Loucy (cell line): ENCODE results near the gene SGMS2.

Experiments
- H2AFZ ChIP-seq: fragments of 200-600 bp; sonication (generic); 2 replicates; pipeline ENCODE4 v1.6.0; 2016; ENCODE audit warnings: antibody characterized with exemption, mild to moderate bottlenecking, low read length, moderate library complexity
- H3F3A ChIP-seq: fragments of 200-600 bp; 2 replicates; pipeline ENCODE4 v1.6.0; 2016; ENCODE audit warnings: antibody characterized with exemption, low read depth, mild to moderate bottlenecking
- H3K27me3 ChIP-seq: fragments of 200-600 bp; sonication (generic); 2 replicates; pipeline ENCODE4 v1.6.1; 2014; ENCODE audit warnings: low read length, mild to moderate bottlenecking; ENCODE audit not compliant: insufficient read depth, poor library complexity, severe bottlenecking
- H3K36me3 ChIP-seq: fragments of 200-600 bp; sonication (generic); 2 replicates; pipeline ENCODE4 v1.6.1; 2016; ENCODE audit warnings: low read length; ENCODE audit not compliant: insufficient read depth
- H3K4me1 ChIP-seq: fragments of 200-600 bp; sonication (generic); 2 replicates; pipeline ENCODE4 v1.5.1; 2014; ENCODE audit warnings: low read length, mild to moderate bottlenecking; ENCODE audit not compliant: insufficient read depth, poor library complexity, severe bottlenecking
- H3K4me2 ChIP-seq: fragments of 200-600 bp; sonication (generic); 2 replicates; pipeline ENCODE4 v1.6.0; 2014; ENCODE audit warnings: antibody characterized with exemption, low read length, low read depth, mild to moderate bottlenecking; ENCODE audit not compliant: poor library complexity, severe bottlenecking
- H3K4me3 ChIP-seq: fragments of 200-600 bp; sonication (generic); 2 replicates; pipeline ENCODE4 v1.5.1; 2014; ENCODE audit warnings: low read length, mild to moderate bottlenecking, mixed read lengths; ENCODE audit not compliant: poor library complexity, severe bottlenecking
- H3K79me2 ChIP-seq: fragments of 200-600 bp; sonication (generic); 2 replicates; pipeline ENCODE4 v1.6.1; 2014; ENCODE audit warnings: low read length; ENCODE audit not compliant: insufficient read depth
- H3K9ac ChIP-seq: fragments of 200-600 bp; sonication (generic); 2 replicates; pipeline ENCODE4 v1.6.0; 2014; ENCODE audit warnings: mild to moderate bottlenecking, low read depth, low read length, moderate library complexity; ENCODE audit not compliant: poor library complexity, severe bottlenecking
- H3K9me2 ChIP-seq: fragments of 200-600 bp; sonication (generic); replicated peaks from 2 replicates; pipeline ENCODE4 v1.6.1; 2016; ENCODE audit warnings: low read depth, low read length, mixed read lengths
- H3K9me3 ChIP-seq: fragments of 200-600 bp; sonication (generic); 2 replicates; pipeline ENCODE4 v1.6.1; 2014; ENCODE audit warnings: mild to moderate bottlenecking, antibody characterized with exemption, low read length, low read depth; ENCODE audit not compliant: insufficient read depth
- H4K20me1 ChIP-seq: fragments of 200-600 bp; sonication (generic); 2 replicates; pipeline ENCODE4 v1.6.0; 2014; ENCODE audit warnings: antibody characterized with exemption, low read length, mild to moderate bottlenecking; ENCODE audit not compliant: insufficient read depth, poor library complexity, severe bottlenecking
- EZH2phosphoT487 ChIP-seq: fragments of 200-600 bp; IDR thresholded peaks from 2 replicates; pipeline ENCODE4 v1.6.1; 2018; ENCODE audit warnings: antibody characterized with exemption, mild to moderate bottlenecking, moderate library complexity, borderline replicate concordance
- TF ChIP-seq, protein P1 (sequence below): fragments of 200-600 bp; sonication (generic); conservative IDR thresholded peaks from 2 replicates; pipeline ENCODE4 v1.5.1; 2014; ENCODE audit warnings: mild to moderate bottlenecking, antibody characterized with exemption, low read length

SGMS2 gene

GRCh38 chr4:107793996-107794395 is 30.7 kb upstream of the SGMS2 start:
- H3K36me3 ChIP-seq, result no peaks in the 10 kb centered on the region
- no peaks in the 10 kb centered on the region for H3F3A ChIP-seq
- no peaks in the 10 kb centered on the region for H3K9me3 ChIP-seq
- H3K79me2 ChIP-seq, result no peaks in the 10 kb centered on the region
- no peak overlapping the region for H3K4me2 ChIP-seq
- no peaks in the 10 kb centered on the region for H3K9me2 ChIP-seq
- no peak overlapping the region for H3K4me3 ChIP-seq
- H2AFZ ChIP-seq, result no peak overlapping the region
- H3K27me3 ChIP-seq, result no peaks in the 10 kb centered on the region
- TF ChIP-seq, protein P1, sequence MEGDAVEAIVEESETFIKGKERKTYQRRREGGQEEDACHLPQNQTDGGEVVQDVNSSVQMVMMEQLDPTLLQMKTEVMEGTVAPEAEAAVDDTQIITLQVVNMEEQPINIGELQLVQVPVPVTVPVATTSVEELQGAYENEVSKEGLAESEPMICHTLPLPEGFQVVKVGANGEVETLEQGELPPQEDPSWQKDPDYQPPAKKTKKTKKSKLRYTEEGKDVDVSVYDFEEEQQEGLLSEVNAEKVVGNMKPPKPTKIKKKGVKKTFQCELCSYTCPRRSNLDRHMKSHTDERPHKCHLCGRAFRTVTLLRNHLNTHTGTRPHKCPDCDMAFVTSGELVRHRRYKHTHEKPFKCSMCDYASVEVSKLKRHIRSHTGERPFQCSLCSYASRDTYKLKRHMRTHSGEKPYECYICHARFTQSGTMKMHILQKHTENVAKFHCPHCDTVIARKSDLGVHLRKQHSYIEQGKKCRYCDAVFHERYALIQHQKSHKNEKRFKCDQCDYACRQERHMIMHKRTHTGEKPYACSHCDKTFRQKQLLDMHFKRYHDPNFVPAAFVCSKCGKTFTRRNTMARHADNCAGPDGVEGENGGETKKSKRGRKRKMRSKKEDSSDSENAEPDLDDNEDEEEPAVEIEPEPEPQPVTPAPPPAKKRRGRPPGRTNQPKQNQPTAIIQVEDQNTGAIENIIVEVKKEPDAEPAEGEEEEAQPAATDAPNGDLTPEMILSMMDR, result no peak
- no peak for TF ChIP-seq EZH2phosphoT487
- no peaks in the 10 kb centered on the region for H4K20me1 ChIP-seq
- H3K4me1 ChIP-seq, result no peaks in the 10 kb centered on the region
- no peak overlapping the region for H3K9ac ChIP-seq

- Histone ChIP-seq H3K9me3 (no peaks in the 10 kb centered on the region), H3K27me3 (peaks cover 8% of the 10 kb centered on the region), H3K4me2 (no peak overlapping the region), H3K4me3 (no peak overlapping the region), H3K4me1 (no peaks in the 10 kb centered on the region), H3K9me2 (no peaks in the 10 kb centered on the region), H3K36me3 (no peaks in the 10 kb centered on the region), H3K9ac (no peak overlapping the region), H2AFZ (no peak overlapping the region), H3F3A (no peaks in the 10 kb centered on the region), H4K20me1 (no peaks in the 10 kb centered on the region), H3K79me2 (no peaks in the 10 kb centered on the region)
- TF ChIP-seq EZH2phosphoT487, result no peak
- TF ChIP-seq, protein P1, result no peak
These were observed 24.9 kb upstream of the SGMS2 start for GRCh38 chr4:107799669-107800450.

GRCh38 chr4:107800706-107801105 is 24.0 kb upstream of the SGMS2 start:
- H2AFZ ChIP-seq, result no peak overlapping the region
- H3K4me1 ChIP-seq, result no peaks in the 10 kb centered on the region
- H3K9me3 ChIP-seq, result no peaks in the 10 kb centered on the region
- no peaks in the 10 kb centered on the region for H4K20me1 ChIP-seq
- H3K4me2 ChIP-seq, result no peak overlapping the region
- H3K9ac ChIP-seq, result no peak overlapping the region
- H3K4me3 ChIP-seq, result no peak overlapping the region
- H3K36me3 ChIP-seq, result no peaks in the 10 kb centered on the region
- TF ChIP-seq EZH2phosphoT487, result no peak
- TF ChIP-seq, protein P1, result no peak
- H3K9me2 ChIP-seq, result no peaks in the 10 kb centered on the region
- H3K27me3 ChIP-seq, result peaks cover 8% of the 10 kb centered on the region
- H3K79me2 ChIP-seq, result no peaks in the 10 kb centered on the region
- no peaks in the 10 kb centered on the region for H3F3A ChIP-seq
